ENCODE data around the gene SSBP1. TPM values are rescaled to one million over a fixed set of nuclear protein-coding genes. Genes with fewer than 3 reads are reported as not detected.

Gene SSBP1
- total RNA-seq, 1 experiment from 2014 or later = 245 TPM

DNA sequence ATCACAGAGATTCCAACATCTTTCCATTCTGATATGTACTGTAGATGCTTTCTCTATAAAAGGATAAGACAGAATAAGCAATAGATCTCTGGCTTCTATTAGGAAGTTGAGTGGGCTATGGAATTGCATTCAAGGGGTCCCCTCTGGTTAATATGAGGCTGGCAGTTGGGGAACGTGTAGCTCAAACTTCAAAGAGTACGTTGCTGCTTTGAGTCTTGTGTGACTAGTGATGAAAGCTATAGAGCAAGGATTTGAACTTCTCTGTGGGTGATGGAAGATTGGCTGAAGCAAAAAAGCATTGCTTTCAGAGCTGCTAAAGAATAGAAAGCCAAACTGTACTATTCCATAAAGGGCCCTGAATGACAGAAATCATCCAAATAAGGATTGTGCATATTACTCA, 23.6 kb upstream of the SSBP1 start (continued):
- no peak for TF ChIP-seq ZNF416 (CRISPR knock-in tag; IDR thresholded peaks at IDR 0.05)
- no peak for TF ChIP-seq NR2C2 (CRISPR knock-in tag; IDR thresholded peaks at IDR 0.05)
- TF ChIP-seq, protein P1, sequence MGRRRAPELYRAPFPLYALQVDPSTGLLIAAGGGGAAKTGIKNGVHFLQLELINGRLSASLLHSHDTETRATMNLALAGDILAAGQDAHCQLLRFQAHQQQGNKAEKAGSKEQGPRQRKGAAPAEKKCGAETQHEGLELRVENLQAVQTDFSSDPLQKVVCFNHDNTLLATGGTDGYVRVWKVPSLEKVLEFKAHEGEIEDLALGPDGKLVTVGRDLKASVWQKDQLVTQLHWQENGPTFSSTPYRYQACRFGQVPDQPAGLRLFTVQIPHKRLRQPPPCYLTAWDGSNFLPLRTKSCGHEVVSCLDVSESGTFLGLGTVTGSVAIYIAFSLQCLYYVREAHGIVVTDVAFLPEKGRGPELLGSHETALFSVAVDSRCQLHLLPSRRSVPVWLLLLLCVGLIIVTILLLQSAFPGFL (CRISPR knock-in tag; IDR thresholded peaks at IDR 0.05; ENCODE audit: borderline replicate concordance) = no peak
- TF ChIP-seq ETV6 (CRISPR knock-in tag; IDR thresholded peaks at IDR 0.05) = no peak
- TF ChIP-seq, protein P2, sequence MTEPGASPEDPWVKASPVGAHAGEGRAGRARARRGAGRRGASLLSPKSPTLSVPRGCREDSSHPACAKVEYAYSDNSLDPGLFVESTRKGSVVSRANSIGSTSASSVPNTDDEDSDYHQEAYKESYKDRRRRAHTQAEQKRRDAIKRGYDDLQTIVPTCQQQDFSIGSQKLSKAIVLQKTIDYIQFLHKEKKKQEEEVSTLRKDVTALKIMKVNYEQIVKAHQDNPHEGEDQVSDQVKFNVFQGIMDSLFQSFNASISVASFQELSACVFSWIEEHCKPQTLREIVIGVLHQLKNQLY (CRISPR knock-in tag; IDR thresholded peaks at IDR 0.05) = no peak
- TF ChIP-seq NR3C1 (CRISPR knock-in tag; conservative IDR thresholded peaks at IDR 0.05; ENCODE audit: low read depth) = no peak
- no peak for TF ChIP-seq NFATC4 (CRISPR knock-in tag; IDR thresholded peaks at IDR 0.05)

DNA sequence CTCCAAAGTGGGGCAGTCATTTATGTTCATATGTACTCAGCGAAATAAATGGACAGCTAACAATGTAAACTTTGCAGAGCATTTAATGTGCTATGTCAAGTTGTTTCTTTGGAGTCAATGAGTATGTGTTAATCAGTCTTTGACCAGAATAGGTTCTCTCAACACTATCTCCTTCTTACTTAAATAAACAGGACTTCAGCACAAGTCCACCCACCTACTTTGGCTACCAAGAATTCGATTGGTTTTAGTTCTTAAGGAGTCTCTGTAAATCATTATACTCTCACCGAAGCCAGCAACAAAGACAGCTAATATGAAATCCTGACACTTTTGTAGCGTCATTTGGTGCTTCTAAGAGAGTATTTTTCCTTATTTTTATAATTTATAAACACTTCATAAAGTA, 23.1 kb upstream of the SSBP1 start:
- TF ChIP-seq ZNF121 (CRISPR knock-in tag; IDR thresholded peaks at IDR 0.05) (no peak), ZNF232 (CRISPR knock-in tag; IDR thresholded peaks at IDR 0.05) (no peak), NR2C2 (CRISPR knock-in tag; IDR thresholded peaks at IDR 0.05) (no peak), TCF7 (CRISPR knock-in tag; IDR thresholded peaks at IDR 0.05; ENCODE audit: low read depth) (no peak), ZNF671 (CRISPR knock-in tag; IDR thresholded peaks at IDR 0.05) (no peak), FOXK1 (CRISPR knock-in tag; IDR thresholded peaks at IDR 0.05) (no peak), ZBTB21 (CRISPR knock-in tag; IDR thresholded peaks at IDR 0.05; ENCODE audit: borderline replicate concordance) (no peak), MXD4 (CRISPR knock-in tag; IDR thresholded peaks at IDR 0.05; ENCODE audit: borderline replicate concordance) (no peak), RELA (CRISPR knock-in tag; IDR thresholded peaks at IDR 0.05; ENCODE audit: borderline replicate concordance) (no peak), ZNF396 (CRISPR knock-in tag; IDR thresholded peaks at IDR 0.05; ENCODE audit: borderline replicate concordance) (no peak), FOXP1 (CRISPR knock-in tag; IDR thresholded peaks at IDR 0.05; ENCODE audit: borderline replicate concordance) (no peak), ZNF219 (CRISPR knock-in tag; IDR thresholded peaks at IDR 0.05; ENCODE audit: borderline replicate concordance) (no peak), TEAD1 (CRISPR knock-in tag; IDR thresholded peaks at IDR 0.05) (no peak)
- TF ChIP-seq, protein P3, sequence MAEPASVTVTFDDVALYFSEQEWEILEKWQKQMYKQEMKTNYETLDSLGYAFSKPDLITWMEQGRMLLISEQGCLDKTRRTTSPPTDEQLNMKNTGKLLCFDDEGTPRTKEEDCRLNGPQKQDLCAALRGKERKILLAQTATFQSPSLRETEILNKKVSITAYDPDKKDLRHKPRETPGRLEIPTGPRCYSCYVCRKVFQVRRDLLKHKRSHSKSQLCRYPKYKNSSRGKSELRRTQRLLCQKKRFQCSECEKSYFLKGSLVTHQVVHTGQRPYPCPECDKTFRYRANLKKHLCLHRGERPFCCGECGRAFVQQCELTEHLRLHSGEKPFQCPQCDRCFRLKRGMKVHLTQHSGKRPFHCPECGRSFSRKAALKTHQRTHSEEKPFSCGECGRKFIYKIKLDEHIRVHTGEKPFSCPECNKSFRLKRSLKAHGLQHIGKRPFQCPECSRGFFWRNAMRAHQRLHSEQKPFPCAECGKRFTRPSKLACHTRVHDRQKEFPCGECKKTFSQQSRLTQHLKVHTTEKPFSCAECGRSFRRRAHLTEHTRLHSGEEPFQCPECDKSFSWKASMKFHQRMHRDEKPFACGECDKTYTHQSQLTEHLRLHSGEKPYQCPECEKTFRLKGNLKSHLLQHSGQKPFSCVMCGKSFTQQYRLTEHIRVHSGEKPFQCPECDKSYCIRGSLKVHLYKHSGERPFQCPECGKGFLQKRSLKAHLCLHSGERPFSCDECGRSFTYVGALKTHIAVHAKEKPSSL (CRISPR knock-in tag; conservative IDR thresholded peaks at IDR 0.05) = no peak
- TF ChIP-seq, protein P4, sequence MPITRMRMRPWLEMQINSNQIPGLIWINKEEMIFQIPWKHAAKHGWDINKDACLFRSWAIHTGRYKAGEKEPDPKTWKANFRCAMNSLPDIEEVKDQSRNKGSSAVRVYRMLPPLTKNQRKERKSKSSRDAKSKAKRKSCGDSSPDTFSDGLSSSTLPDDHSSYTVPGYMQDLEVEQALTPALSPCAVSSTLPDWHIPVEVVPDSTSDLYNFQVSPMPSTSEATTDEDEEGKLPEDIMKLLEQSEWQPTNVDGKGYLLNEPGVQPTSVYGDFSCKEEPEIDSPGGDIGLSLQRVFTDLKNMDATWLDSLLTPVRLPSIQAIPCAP (CRISPR knock-in tag; IDR thresholded peaks at IDR 0.05) = no peak
- TF ChIP-seq, protein P2 (CRISPR knock-in tag; IDR thresholded peaks at IDR 0.05) = no peak
- TF ChIP-seq, protein P5, sequence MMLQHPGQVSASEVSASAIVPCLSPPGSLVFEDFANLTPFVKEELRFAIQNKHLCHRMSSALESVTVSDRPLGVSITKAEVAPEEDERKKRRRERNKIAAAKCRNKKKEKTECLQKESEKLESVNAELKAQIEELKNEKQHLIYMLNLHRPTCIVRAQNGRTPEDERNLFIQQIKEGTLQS (CRISPR knock-in tag; conservative IDR thresholded peaks at IDR 0.05) = no peak
- TF ChIP-seq, protein P6, sequence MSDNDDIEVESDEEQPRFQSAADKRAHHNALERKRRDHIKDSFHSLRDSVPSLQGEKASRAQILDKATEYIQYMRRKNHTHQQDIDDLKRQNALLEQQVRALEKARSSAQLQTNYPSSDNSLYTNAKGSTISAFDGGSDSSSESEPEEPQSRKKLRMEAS (CRISPR knock-in tag; IDR thresholded peaks at IDR 0.05) = no peak
- POLR2A ChIA-PET = no interaction called here
- DNase-seq (ENCODE audit: low spot score) (no peak), ATAC-seq (no peak)
- Mint-ChIP-seq H3K9me3 (no peaks in the 10 kb centered on the region), H3K27ac (no peak overlapping the region), H3K27me3 (ENCODE audit: low read depth) (no peaks in the 10 kb centered on the region), H3K36me3 (no peaks in the 10 kb centered on the region), H3K4me1 (peaks cover 43% of the 10 kb centered on the region), H3K4me3 (no peak overlapping the region)
- CTCF ChIA-PET = interaction anchor here (4.4 kb wide), 1 partner anchor 23 kb away, joined by 26 read pairs; the partner anchor contains the start of gene SSBP1

All from WTC11 (cell line).